Measurements from ENCODE around the gene KIF4A. TPM values are rescaled to one million over a fixed set of nuclear protein-coding genes. Genes with fewer than 3 reads are reported as not detected.

Gene KIF4A
- total RNA-seq, 2 experiments from 2014 or later: 19.5 to 22.3 TPM

DNA sequence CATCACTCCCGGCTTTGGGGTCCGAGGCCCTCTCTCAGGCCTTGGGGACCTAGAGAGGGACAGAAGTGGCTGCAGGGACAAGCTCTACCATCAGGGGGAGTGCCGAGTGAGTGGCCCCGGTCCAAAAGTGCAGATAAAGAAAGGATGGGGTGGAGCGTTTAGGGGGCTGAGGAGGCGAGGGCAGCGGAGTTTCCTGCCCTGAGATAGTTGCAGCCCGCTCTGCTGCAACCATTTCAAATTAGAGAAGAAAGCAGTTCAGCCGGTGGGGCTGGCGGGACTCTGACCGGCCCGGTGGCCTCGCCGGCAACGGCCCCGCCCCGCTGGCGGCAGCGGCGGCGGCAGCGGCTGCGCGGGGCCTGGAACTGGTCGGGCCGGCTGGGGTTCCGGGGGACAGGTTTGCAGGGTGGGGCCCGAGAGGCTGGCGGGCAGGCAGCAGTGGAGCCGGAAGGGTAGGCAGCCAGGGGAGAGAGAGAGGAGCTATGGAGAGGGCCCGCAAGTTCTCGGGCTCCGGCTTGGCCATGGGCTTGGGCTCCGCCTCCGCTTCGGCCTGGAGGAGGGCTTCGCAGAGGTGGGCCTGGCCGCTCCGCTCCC, 162.3 kb downstream of the KIF4A start:
- peak; percentile 78 for DNase-seq
- Mint-ChIP-seq H3K27ac (peak overlapping the region; percentile 88), H3K4me1 (ENCODE audit: low read depth) (peaks cover 39% of the 10 kb centered on the region), H3K27me3 (no peaks in the 10 kb centered on the region), H3K9me3 (no peaks in the 10 kb centered on the region), H3K36me3 (ENCODE audit: low read depth) (peaks cover 6% of the 10 kb centered on the region), H3K4me3 (peak overlapping the region; percentile 79)
- POLR2A ChIA-PET: no interaction called here
- CTCF ChIA-PET: interaction anchor here (1.0 to 2.8 kb wide), 6 partner anchors 9 to 213 kb away, joined by 3 to 14 read pairs (median 6); no protein-coding TSS in a partner anchor
- peak; percentile 38 for TF ChIP-seq CTCF (IDR thresholded peaks at IDR 0.05)
- ATAC-seq: peak; percentile 57
- intact Hi-C loops (cut with micrococcal nuclease): loop anchor here (5.0 kb wide), 2 partner anchors 105 to 210 kb away; no protein-coding TSS in a partner anchor

DNA sequence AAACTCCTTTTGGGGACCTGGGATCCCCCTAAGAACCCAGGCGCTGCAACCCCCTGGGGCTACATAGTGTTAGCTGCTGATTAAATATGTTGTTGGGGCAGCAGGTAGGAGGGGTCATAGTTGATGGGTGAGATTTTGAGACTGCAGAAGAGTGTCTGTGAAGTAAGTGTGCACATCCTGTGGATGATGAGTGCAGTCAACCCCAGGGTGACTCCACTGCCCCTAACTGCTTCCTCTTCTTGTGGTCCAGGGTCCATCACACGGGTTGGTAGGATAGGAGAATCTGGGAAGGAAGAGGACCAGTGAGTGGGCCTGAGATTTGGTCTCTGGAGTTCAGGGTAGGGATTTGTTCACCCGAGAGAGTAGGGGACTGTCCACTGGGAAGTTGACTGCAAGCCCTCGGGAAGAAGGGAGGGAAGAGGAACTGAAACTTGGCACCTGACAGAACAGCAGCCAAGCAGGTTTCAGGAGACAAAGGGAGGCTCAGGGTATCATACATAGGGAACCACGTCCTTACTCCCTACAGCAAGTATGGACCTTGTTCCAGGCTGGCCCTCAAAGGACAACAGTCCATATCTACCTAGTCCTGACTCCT, 163.2 kb downstream of the KIF4A start:
- Mint-ChIP-seq H3K9me3 (no peaks in the 10 kb centered on the region), H3K27me3 (no peaks in the 10 kb centered on the region), H3K4me3 (peak overlapping the region; percentile 79), H3K36me3 (ENCODE audit: low read depth) (peaks cover 6% of the 10 kb centered on the region), H3K4me1 (ENCODE audit: low read depth) (peaks cover 39% of the 10 kb centered on the region), H3K27ac (peak overlapping the region; percentile 88)
- DNase-seq: peak; percentile 20
- ATAC-seq: peak; percentile 13
- intact Hi-C loops (cut with micrococcal nuclease): loop anchor here (5.0 kb wide), 2 partner anchors 104 to 209 kb away; no protein-coding TSS in a partner anchor
- CTCF ChIA-PET: interaction anchor here (2.4 to 2.8 kb wide), 2 partner anchors 18 to 212 kb away, joined by 11 to 14 read pairs; no protein-coding TSS in a partner anchor
- no peak for TF ChIP-seq CTCF (IDR thresholded peaks at IDR 0.05)
- POLR2A ChIA-PET: interaction anchor here (0.6 kb wide), 1 partner anchor 24 kb away, joined by 3 read pairs; no protein-coding TSS in a partner anchor

- peak; percentile 53 for TF ChIP-seq CTCF (IDR thresholded peaks at IDR 0.05)
- peak overlapping the region; percentile 86 for H3K27ac Mint-ChIP-seq
- H3K27me3 Mint-ChIP-seq: no peaks in the 10 kb centered on the region
- no peaks in the 10 kb centered on the region for H3K9me3 Mint-ChIP-seq
- POLR2A ChIA-PET: interaction anchor here (1.1 kb wide), 1 partner anchor 11 kb away, joined by 3 read pairs; the partner anchor contains the start of gene DLG3
- H3K4me1 Mint-ChIP-seq (ENCODE audit: low read depth): peaks cover 39% of the 10 kb centered on the region
- H3K36me3 Mint-ChIP-seq (ENCODE audit: low read depth): peaks cover 6% of the 10 kb centered on the region
- CTCF ChIA-PET: interaction anchor here (0.6 to 2.1 kb wide), 4 partner anchors 21 to 210 kb away, joined by 3 to 8 read pairs (median 3); no protein-coding TSS in a partner anchor
- DNase-seq: peak; percentile 84
- intact Hi-C loops (cut with micrococcal nuclease): loop anchor here (5.0 kb wide), 2 partner anchors 103 to 208 kb away; no protein-coding TSS in a partner anchor
- H3K4me3 Mint-ChIP-seq: peak overlapping the region; percentile 82
- ATAC-seq: peak; percentile 71
Observed at GRCh38 chrX:70454441-70455365, 164.8 kb downstream of the KIF4A start.

DNA sequence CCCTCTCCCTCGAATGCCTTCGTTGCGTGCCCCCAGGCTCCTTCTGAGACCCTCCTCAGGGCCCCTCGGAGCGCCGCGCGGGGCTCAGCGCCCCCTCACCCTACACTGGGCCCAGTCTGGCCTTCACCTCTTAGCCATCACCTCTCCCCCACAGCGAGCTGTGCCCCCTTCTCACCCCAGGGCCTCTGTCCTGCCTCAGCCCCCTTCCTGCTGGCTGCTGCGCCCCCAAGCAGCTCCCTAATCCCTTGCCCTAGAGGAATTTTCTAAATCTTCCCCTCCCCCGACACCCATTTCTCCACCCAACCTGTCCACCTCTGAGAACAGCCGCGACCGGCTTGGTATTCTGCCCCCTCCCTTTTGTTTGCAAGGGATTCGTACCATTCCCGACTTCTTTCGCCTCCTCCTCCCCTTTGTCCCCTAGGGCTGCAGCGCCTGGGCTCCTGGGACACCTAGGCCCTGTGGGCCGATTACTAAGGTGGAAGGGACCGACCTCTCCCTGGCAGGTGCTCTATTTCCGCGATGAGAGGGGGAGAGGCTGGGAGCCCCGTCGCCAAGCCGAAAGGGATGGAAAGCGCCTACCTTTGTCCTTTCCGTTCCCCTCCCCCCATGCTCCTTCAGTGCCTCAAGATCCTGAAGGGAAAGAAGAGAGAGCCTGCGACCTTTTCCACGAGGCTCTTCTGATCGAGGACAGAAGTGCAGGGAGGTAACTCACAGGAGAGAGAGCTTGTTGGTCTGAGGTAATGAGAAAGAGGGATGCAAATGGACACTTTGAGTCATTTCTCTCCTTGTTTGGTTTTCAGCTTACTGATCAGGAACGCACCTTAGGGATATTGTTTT, 165.7 kb downstream of the KIF4A start:
- POLR2A ChIA-PET: interaction anchor here (0.7 to 1.5 kb wide), 5 partner anchors 11 to 102 kb away, joined by 3 to 4 read pairs (median 3); partner anchors contain the start of gene DLG3
- H3K27me3 Mint-ChIP-seq: no peaks in the 10 kb centered on the region
- ATAC-seq: no peak
- peak overlapping the region; percentile 86 for H3K27ac Mint-ChIP-seq
- H3K36me3 Mint-ChIP-seq (ENCODE audit: low read depth): peaks cover 8% of the 10 kb centered on the region
- peak overlapping the region; percentile 82 for H3K4me3 Mint-ChIP-seq
- H3K4me1 Mint-ChIP-seq (ENCODE audit: low read depth): peaks cover 39% of the 10 kb centered on the region
- H3K9me3 Mint-ChIP-seq: no peaks in the 10 kb centered on the region
- CTCF ChIA-PET: interaction anchor here (0.6 to 2.1 kb wide), 5 partner anchors 20 to 514 kb away, joined by 3 to 8 read pairs (median 3); no protein-coding TSS in a partner anchor
- intact Hi-C loops (cut with micrococcal nuclease): no loop called here
- peak; percentile 3 for DNase-seq
- no peak for TF ChIP-seq CTCF (IDR thresholded peaks at IDR 0.05)

Data from activated CD8-positive, alpha-beta T cell treated with anti-CD3 and anti-CD28 coated beads for 36 hours (primary cell).